ENCODE data around the gene LCP1. TPM values are rescaled to one million over a fixed set of nuclear protein-coding genes. Genes with fewer than 3 reads are reported as not detected.

LCP1 gene
- total and polyA plus RNA-seq, 9 of the 15 experiments (the other 6 are each of a cell fraction or from before 2014, with no cell fraction given): 83.0 to 255 (median 163) TPM

DNA sequence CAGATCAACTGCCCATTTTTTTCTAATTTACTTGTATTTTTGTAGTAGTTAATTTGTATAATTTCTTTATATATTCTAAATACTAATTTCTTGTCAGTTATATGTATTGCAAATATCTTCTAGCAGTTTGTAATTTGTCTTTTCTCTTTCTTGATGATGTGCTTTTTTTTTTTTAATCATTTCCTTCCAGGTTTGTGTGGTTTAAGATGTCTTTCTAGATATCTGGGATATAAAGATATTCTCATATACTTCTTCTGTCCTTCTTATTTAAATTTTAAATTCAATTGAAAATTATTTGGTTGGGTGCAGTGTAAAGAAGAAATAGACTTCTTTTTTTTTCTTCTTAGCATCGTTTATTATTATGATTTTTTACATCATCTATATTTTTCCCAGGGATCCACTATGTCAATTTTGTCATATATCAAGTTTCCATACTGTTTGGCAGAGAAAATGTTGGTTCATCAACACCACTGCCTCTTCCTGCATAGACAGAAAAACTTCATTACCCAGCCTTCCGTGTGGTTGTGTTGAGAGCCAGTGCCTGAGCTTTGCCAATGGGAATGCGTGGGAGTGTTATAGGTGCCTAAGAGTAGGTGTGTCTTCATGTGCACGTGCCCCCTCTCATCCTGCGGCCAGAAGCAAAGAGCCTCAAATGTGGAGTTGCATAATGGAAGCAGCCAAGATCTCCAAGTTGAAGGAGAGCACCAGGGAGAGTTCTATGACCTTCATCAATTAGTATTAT is 93.0 kb downstream of the LCP1 start (continued):
- TF ChIP-seq, protein P1, sequence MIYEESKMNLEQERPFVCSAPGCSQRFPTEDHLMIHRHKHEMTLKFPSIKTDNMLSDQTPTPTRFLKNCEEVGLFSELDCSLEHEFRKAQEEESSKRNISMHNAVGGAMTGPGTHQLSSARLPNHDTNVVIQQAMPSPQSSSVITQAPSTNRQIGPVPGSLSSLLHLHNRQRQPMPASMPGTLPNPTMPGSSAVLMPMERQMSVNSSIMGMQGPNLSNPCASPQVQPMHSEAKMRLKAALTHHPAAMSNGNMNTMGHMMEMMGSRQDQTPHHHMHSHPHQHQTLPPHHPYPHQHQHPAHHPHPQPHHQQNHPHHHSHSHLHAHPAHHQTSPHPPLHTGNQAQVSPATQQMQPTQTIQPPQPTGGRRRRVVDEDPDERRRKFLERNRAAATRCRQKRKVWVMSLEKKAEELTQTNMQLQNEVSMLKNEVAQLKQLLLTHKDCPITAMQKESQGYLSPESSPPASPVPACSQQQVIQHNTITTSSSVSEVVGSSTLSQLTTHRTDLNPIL (CRISPR knock-in tag; IDR thresholded peaks at IDR 0.05): no peak
- TF ChIP-seq ZKSCAN8 (CRISPR knock-in tag; IDR thresholded peaks at IDR 0.05): no peak
- TF ChIP-seq NR2C2 (CRISPR knock-in tag; IDR thresholded peaks at IDR 0.05): no peak
- no peak for TF ChIP-seq NR2C2 (tag; IDR thresholded peaks at IDR 0.05)
- no peak for TF ChIP-seq ZNF780A (CRISPR knock-in tag; IDR thresholded peaks at IDR 0.05)
- no peak for TF ChIP-seq HSF4 (CRISPR knock-in tag; IDR thresholded peaks at IDR 0.05; ENCODE audit: borderline replicate concordance)

GRCh38 chr13:46087481-46087880 is 94.5 kb downstream of the LCP1 start:
- Histone ChIP-seq H3K79me2 (ENCODE audit: control insufficient read depth, insufficient read depth, low read length) (no peaks in the 10 kb centered on the region), H3K4me1 (replicated peaks in 1 of 2; ENCODE audit: control insufficient read depth in 2 of 2, insufficient read depth in 2 of 2, low read length in 2 of 2) (peaks cover 0 to 4% of the 10 kb centered on the region in 2 experiments; a peak in 2 of 5 replicates), H3K4me3 (no peak overlapping the region), H3K9me1 (ENCODE audit: control insufficient read depth, insufficient read depth, low read length) (no peaks in the 10 kb centered on the region), H3K27ac (ENCODE audit: extremely low read depth, low read depth, low read length) (no peak overlapping the region), H3K27me3 (ENCODE audit: control insufficient read depth in 2 of 2, insufficient read depth in 2 of 2, low read length in 2 of 2) (no peaks in the 10 kb centered on the region), H3K9me3 (replicated peaks; ENCODE audit: control insufficient read depth, insufficient read depth, low read depth, low read length) (no peaks in the 10 kb centered on the region), H3K36me3 (ENCODE audit: control insufficient read depth, insufficient read depth, low read length) (no peaks in the 10 kb centered on the region), H3K9ac (ENCODE audit: insufficient read depth in 1 of 2, low read depth in 2 of 2, low read length in 2 of 2) (no peak overlapping the region), H2AFZ (ENCODE audit: low read depth, low read length) (no peak overlapping the region), H4K20me1 (replicated peaks; ENCODE audit: control insufficient read depth, insufficient read depth, low read length) (no peaks in the 10 kb centered on the region), H3K4me2 (ENCODE audit: insufficient read depth, low read length) (no peak overlapping the region)
- DNase-seq (ENCODE audit: extremely low read depth in 1 of 4, low spot score in 3 of 4) (no peak), ATAC-seq (no peak), FAIRE-seq (no peak)
- in situ Hi-C loops (cut with MboI): no loop called here
- ChIA-PET POLR2A (interaction anchor here (0.7 kb wide), 1 partner anchor 10 kb away, joined by 4 read pairs; no protein-coding TSS in a partner anchor), CTCF (ENCODE audit: low intra/inter-chr PET ratio) (no interaction called here)
- intact Hi-C loops (cut with micrococcal nuclease): no loop called here
- BruUV-seq (replicated peaks): no TSS peak
- no peak for TF ChIP-seq ZNF445 (CRISPR knock-in tag; IDR thresholded peaks at IDR 0.05; ENCODE audit: low read depth)
- no peak for TF ChIP-seq SP2 (IDR thresholded peaks at IDR 0.05; ENCODE audit: extremely low read depth, low read depth, low read length, poor library complexity, severe bottlenecking)
- no peak for TF ChIP-seq MECOM (CRISPR knock-in tag; IDR thresholded peaks at IDR 0.05)
- no peak for TF ChIP-seq HLTF (IDR thresholded peaks at IDR 0.05)
- no peak for TF ChIP-seq IFI16 (CRISPR knock-in tag; IDR thresholded peaks at IDR 0.05)
- TF ChIP-seq ZNF398 (CRISPR knock-in tag; IDR thresholded peaks at IDR 0.05): no peak
- no peak for TF ChIP-seq SREBF1 (IDR thresholded peaks at IDR 0.05; ENCODE audit: borderline replicate concordance, low read depth, low read length)
- no peak for TF ChIP-seq NFE2 (IDR thresholded peaks at IDR 0.05; ENCODE audit: low read depth)
- no peak for TF ChIP-seq SMAD3 (CRISPR knock-in tag; conservative IDR thresholded peaks at IDR 0.05)
- no peak for TF ChIP-seq NCOA2 (IDR thresholded peaks at IDR 0.05; ENCODE audit: partially characterized antibody in 2 of 2)
- TF ChIP-seq SMARCA4 (IDR thresholded peaks at IDR 0.05): no peak

Measured in K562 (cell line).